IMR-90 (cell line): ENCODE data around the gene HMGN4.

ENCODE experiments used
- BHLHE40 ChIP-seq: fragments of 150-350 bp; IDR thresholded peaks from 2 replicates; pipeline ENCODE4 v1.6.1; 2016; ENCODE audit warnings: mild to moderate bottlenecking, low read depth, low read length
- CEBPB ChIP-seq: IDR thresholded peaks from 2 replicates; pipeline ENCODE4 v1.6.1; 2012; ENCODE audit warnings: low read depth, low read length, improper control_type of control experiment
- FOS ChIP-seq: fragments of 150-350 bp; IDR thresholded peaks from 2 replicates; pipeline ENCODE4 v1.6.1; 2016; ENCODE audit warnings: low read depth, low read length
- MAFK ChIP-seq: IDR thresholded peaks from 2 replicates; pipeline ENCODE4 v1.6.1; 2012; ENCODE audit warnings: low read depth, low read length, improper control_type of control experiment
- MAZ ChIP-seq: IDR thresholded peaks from 2 replicates; pipeline ENCODE4 v1.6.1; 2012; ENCODE audit warnings: low read depth, mild to moderate bottlenecking, low read length, improper control_type of control experiment, moderate library complexity, borderline replicate concordance
- MXI1 ChIP-seq: IDR thresholded peaks from 2 replicates; pipeline ENCODE4 v1.6.1; 2012; ENCODE audit warnings: low read depth, mild to moderate bottlenecking, low read length, moderate library complexity, borderline replicate concordance
- POLR2A ChIP-seq: IDR thresholded peaks from 2 replicates; pipeline ENCODE4 v1.6.1; 2012; ENCODE audit warnings: mild to moderate bottlenecking, low read depth, low read length
- RCOR1 ChIP-seq: IDR thresholded peaks from 2 replicates; pipeline ENCODE4 v1.6.1; 2012; ENCODE audit warnings: mild to moderate bottlenecking, low read length, improper control_type of control experiment; ENCODE audit not compliant: insufficient replicate concordance
- RFX5 ChIP-seq: IDR thresholded peaks from 2 replicates; pipeline ENCODE4 v1.8.0; 2012; ENCODE audit warnings: low read depth, mild to moderate bottlenecking, low read length, moderate library complexity
- SMC3 ChIP-seq: fragments of 150-350 bp; IDR thresholded peaks from 2 replicates; pipeline ENCODE4 v1.6.1; 2016; ENCODE audit warnings: low read depth, mild to moderate bottlenecking, antibody characterized with exemption, low read length, moderate library complexity
- TF ChIP-seq, protein P1 (sequence below): conservative IDR thresholded peaks from 2 replicates; pipeline ENCODE4 v1.5.1; 2012; ENCODE audit warnings: mild to moderate bottlenecking, low read depth, low read length, improper control_type of control experiment
- TF ChIP-seq, protein P2 (sequence below): fragments of 150-350 bp; IDR thresholded peaks from 2 replicates; pipeline ENCODE4 v1.6.1; 2017; ENCODE audit warnings: mild to moderate bottlenecking, antibody characterized with exemption, low read length, low read depth

DNA sequence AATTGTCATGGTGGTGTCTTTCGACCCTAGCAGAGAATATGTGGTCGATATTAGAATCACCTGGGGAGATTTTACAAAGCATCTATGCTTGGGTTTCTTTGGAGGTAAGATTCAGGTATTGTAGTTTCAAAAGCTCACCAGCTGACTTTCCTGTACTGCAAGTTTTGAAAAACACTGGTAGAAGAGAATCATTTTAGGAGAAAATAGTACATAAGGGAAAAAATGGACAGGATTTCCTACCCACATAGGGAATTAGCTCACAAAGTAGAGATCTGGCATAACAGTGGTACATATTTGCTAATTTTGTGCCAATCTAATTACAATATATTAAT, 31.2 kb downstream of the HMGN4 start:
- TF ChIP-seq, protein P1, sequence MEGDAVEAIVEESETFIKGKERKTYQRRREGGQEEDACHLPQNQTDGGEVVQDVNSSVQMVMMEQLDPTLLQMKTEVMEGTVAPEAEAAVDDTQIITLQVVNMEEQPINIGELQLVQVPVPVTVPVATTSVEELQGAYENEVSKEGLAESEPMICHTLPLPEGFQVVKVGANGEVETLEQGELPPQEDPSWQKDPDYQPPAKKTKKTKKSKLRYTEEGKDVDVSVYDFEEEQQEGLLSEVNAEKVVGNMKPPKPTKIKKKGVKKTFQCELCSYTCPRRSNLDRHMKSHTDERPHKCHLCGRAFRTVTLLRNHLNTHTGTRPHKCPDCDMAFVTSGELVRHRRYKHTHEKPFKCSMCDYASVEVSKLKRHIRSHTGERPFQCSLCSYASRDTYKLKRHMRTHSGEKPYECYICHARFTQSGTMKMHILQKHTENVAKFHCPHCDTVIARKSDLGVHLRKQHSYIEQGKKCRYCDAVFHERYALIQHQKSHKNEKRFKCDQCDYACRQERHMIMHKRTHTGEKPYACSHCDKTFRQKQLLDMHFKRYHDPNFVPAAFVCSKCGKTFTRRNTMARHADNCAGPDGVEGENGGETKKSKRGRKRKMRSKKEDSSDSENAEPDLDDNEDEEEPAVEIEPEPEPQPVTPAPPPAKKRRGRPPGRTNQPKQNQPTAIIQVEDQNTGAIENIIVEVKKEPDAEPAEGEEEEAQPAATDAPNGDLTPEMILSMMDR = no peak
- TF ChIP-seq MXI1 (no peak), POLR2A (no peak), SMC3 (no peak), MAFK (no peak), RCOR1 (no peak), BHLHE40 (no peak), CEBPB (no peak), RFX5 (no peak), FOS (no peak), MAZ (no peak)
- TF ChIP-seq, protein P2, sequence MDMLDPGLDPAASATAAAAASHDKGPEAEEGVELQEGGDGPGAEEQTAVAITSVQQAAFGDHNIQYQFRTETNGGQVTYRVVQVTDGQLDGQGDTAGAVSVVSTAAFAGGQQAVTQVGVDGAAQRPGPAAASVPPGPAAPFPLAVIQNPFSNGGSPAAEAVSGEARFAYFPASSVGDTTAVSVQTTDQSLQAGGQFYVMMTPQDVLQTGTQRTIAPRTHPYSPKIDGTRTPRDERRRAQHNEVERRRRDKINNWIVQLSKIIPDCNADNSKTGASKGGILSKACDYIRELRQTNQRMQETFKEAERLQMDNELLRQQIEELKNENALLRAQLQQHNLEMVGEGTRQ = no peak
